Cardiac muscle cell (in vitro differentiated cells and primary cell): ENCODE data around the gene CLBA1. TPM values are rescaled to one million over a fixed set of nuclear protein-coding genes. Genes with fewer than 3 reads are reported as not detected.

ENCODE experiments used
- DNase-seq, 2 donors: peaks; one replicate each; pipeline versions ENCODE4 v3.0.0 to v3.0.0-alpha.2; 2010 to 2017; ENCODE audit warnings: low read depth in 1 of 2, low spot score in 1 of 2
- H3K27ac ChIP-seq: fragments of 200-600 bp; sonication (generic); 2 replicates; pipeline ENCODE4 v1.5.1; 2016
- H3K27me3 ChIP-seq: fragments of 200-600 bp; sonication (generic); 2 replicates; pipeline ENCODE4 v1.6.0; 2016; ENCODE audit warnings: control low read depth
- H3K36me3 ChIP-seq: fragments of 200-600 bp; sonication (generic); 2 replicates; pipeline ENCODE4 v1.5.1; 2016; ENCODE audit warnings: control low read depth
- H3K4me1 ChIP-seq: fragments of 200-600 bp; sonication (generic); 2 replicates; pipeline ENCODE4 v1.8.1; 2017; ENCODE audit warnings: low read depth, mild to moderate bottlenecking, mixed run types
- H3K4me3 ChIP-seq: fragments of 200-600 bp; sonication (generic); 2 replicates; pipeline ENCODE4 v1.5.1; 2016; ENCODE audit warnings: mild to moderate bottlenecking
- H3K9me3 ChIP-seq: fragments of 200-600 bp; sonication (generic); 2 replicates; pipeline ENCODE4 v1.5.1; 2017; ENCODE audit warnings: low read depth, mild to moderate bottlenecking, control low read depth
- CTCF ChIP-seq: IDR thresholded peaks from 2 replicates; pipeline ENCODE4 v1.5.1; 2012; ENCODE audit warnings: low read depth, mild to moderate bottlenecking, low read length
- polyA plus RNA-seq: library from polyadenylated mRNA; unstranded; fragments of >200 nt; fragmentation: Nextera tagmentation; extraction: Ambion mirVana; gene quantifications from 2 replicates; pipeline ENCODE4 v1.2.1, GENCODE V29; 2016
- total RNA-seq: library from RNA; depleted of rRNA; stranded (reverse); fragments of >200 nt; gene quantifications from 2 replicates; pipeline ENCODE4 v1.2.3, GENCODE V29; 2016

The CLBA1 gene
- total and polyA plus RNA-seq, 2 experiments from 2014 or later, result 15.5 to 20.4 TPM

GRCh38 chr14:104965561-104966231 is 19.9 kb upstream of the CLBA1 start:
- no peak for TF ChIP-seq CTCF
- no peak for DNase-seq
- Histone ChIP-seq H3K36me3 (no peaks in the 10 kb centered on the region), H3K27me3 (no peaks in the 10 kb centered on the region), H3K9me3 (no peaks in the 10 kb centered on the region), H3K4me3 (no peak overlapping the region), H3K27ac (no peak overlapping the region), H3K4me1 (peaks cover 10% of the 10 kb centered on the region)

DNA sequence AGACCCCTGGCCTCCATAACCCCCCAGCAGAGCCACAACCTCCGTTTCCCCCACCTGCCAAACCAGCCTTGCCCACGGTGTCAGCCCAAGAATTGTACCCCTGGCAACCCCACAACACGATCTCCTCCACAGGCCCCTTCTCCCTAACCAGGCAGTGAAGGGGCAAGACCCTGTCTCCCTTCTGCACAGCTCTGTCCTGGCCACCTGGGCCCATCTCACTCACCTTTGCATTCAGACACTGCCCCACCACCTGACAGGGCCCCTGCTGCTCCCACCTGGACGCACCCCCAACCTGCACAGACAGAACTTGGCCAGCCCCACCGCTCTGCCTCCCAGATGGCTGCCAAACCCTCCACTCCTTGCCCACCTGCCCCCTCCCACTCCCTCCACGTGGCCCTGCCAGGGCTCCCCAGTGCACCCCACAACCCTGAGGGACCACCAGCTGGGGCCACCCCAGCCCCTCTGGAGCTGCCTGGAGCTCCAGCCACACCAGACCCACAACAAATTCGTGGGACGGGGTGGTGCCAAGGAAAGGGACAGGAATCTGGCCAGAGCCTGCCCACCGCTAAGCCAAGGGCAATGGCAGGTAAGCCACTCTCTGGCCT is 19.2 kb upstream of the CLBA1 start:
- no peaks in the 10 kb centered on the region for H3K9me3 ChIP-seq
- no peak overlapping the region for H3K4me3 ChIP-seq
- H3K27me3 ChIP-seq, result no peaks in the 10 kb centered on the region
- H3K4me1 ChIP-seq, result peaks cover 10% of the 10 kb centered on the region
- no peaks in the 10 kb centered on the region for H3K36me3 ChIP-seq
- H3K27ac ChIP-seq, result no peak overlapping the region
- no peak for TF ChIP-seq CTCF
- DNase-seq, result no peak

- H3K4me1 ChIP-seq, result peaks cover 10% of the 10 kb centered on the region
Observed at GRCh38 chr14:104966981-104967385, 18.6 kb upstream of the CLBA1 start.

DNA sequence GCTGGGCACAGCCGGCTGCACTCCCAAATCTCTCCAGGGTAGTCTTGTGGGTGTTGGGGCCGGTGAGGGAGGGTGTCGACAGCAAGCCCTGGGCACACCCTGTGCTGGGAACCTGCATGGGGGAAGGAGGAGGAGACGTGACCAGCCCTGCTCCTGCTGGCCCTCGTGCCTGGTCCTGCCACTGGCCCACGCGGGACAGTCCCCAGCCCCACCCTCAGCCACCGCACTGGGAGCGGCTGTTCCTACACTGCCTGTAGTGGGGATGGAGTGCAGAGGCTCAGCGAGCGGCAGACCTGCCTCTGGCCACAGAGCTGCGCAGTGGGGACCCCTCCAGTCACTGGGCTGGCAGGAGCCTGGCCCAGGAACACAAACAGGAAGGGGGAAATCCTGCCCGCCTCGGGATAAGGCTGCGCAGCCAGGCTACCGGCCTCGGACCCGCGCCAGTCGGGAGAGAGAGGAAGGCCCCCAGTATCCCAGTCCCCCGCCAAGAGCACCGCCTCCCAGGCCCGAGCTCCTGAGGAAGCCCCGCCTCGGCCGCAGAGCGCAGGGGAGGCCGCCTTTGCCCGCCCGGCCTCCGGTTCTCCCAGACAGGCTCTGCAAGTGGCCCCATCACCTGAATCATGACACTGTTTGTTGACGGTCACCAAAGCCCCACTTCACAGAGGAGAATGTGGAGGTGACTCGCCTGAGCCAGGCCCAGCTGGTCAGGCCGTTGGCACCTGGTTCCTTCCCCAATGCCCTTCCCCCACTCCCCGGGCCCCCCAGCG is 18.0 kb upstream of the CLBA1 start:
- Histone ChIP-seq H3K4me3 (no peak overlapping the region), H3K9me3 (no peaks in the 10 kb centered on the region), H3K27me3 (no peaks in the 10 kb centered on the region), H3K4me1 (peaks cover 10% of the 10 kb centered on the region), H3K36me3 (no peaks in the 10 kb centered on the region), H3K27ac (no peak overlapping the region)
- peak; percentile 49 to 62 for DNase-seq
- no peak for TF ChIP-seq CTCF

More at GRCh38 chr14:104966981-104967385, 18.6 kb upstream of the CLBA1 start:
- H3K9me3 ChIP-seq, result no peaks in the 10 kb centered on the region
- H3K4me3 ChIP-seq, result no peak overlapping the region
- no peak for TF ChIP-seq CTCF
- DNase-seq, result no peak
- no peaks in the 10 kb centered on the region for H3K27me3 ChIP-seq
- H3K36me3 ChIP-seq, result no peaks in the 10 kb centered on the region
- no peak overlapping the region for H3K27ac ChIP-seq

- Histone ChIP-seq H3K36me3 (no peaks in the 10 kb centered on the region), H3K27me3 (no peaks in the 10 kb centered on the region), H3K4me3 (no peak overlapping the region), H3K4me1 (peaks cover 10% of the 10 kb centered on the region), H3K9me3 (no peaks in the 10 kb centered on the region), H3K27ac (no peak overlapping the region)
- DNase-seq, result peak; percentile 51 to 72
- no peak for TF ChIP-seq CTCF
Observed at GRCh38 chr14:104968153-104968527, 17.4 kb upstream of the CLBA1 start.
